Ovary (tissue), 9 donors: Measurements from ENCODE around the gene TBC1D2. TPM values are rescaled to one million over a fixed set of nuclear protein-coding genes. Genes with fewer than 3 reads are reported as not detected.

ENCODE experiments used
- DNase-seq, 5 donors: peaks; one replicate each; pipeline ENCODE4 v3.0.0-alpha.2; 2019 to 2020
- H3K27ac ChIP-seq, 2 donors: fragments of 200-600 bp; one replicate each; pipeline versions ENCODE4 v1.5.1 to v1.8.0; 2019 to 2022
- H3K27me3 ChIP-seq: fragments of 200-600 bp; one replicate; pipeline ENCODE4 v1.8.0; 2022
- H3K36me3 ChIP-seq: fragments of 200-600 bp; sonication (generic); one replicate; pipeline ENCODE4 v1.5.1; 2019
- H3K4me1 ChIP-seq: one replicate; pipeline ENCODE4 v1.8.1; 2013; ENCODE audit warnings: mild to moderate bottlenecking, moderate library complexity; ENCODE audit not compliant: insufficient read depth
- H3K4me3 ChIP-seq: fragments of 200-600 bp; sonication (generic); one replicate; pipeline ENCODE4 v1.5.1; 2017
- H3K9me3 ChIP-seq, 2 donors: fragments of 200-600 bp in 1 of 2; sonication (generic) in 1 of 2; one replicate each; pipeline versions ENCODE4 v1.5.1 to v1.8.1; 2013 to 2019; ENCODE audit warnings: mild to moderate bottlenecking in 1 of 2, moderate library complexity in 1 of 2
- EP300 ChIP-seq: sonication (generic); formaldehyde crosslinking; IDR thresholded peaks from one replicate; pipeline ENCODE4 v1.6.1; 2017; ENCODE audit warnings: antibody characterized with exemption
- POLR2A ChIP-seq: fragments of 450-650 bp; IDR thresholded peaks from one replicate; pipeline ENCODE4 v1.6.1; 2017; ENCODE audit warnings: antibody characterized with exemption, mild to moderate bottlenecking, moderate library complexity
- WGBS, 3 donors: extraction: QIAGEN DNeasy Blood & Tissue Kit in 1 of 3; methylation state at CpG; one replicate each; pipeline versions ENCODE4 v1.1.5 to v1.1.7; 2013 to 2017; 5-methylcytosine and 5-hydroxymethylcytosine counted together
- intact Hi-C, 4 donors: fragments of 100-400 bp; cut with DNase I; formaldehyde crosslinking; loops; one replicate each; pipeline versions ENCODE4 v1.11.0 to v1.15.1; 2022 to 2023
- polyA plus RNA-seq, 2 donors: library from polyadenylated mRNA; stranded (reverse); fragments of 200-250 nt in 1 of 2; fragments of 350-450 nt in 1 of 2; fragmentation: Illumina TruSeq in 1 of 2; extraction: RNeasy Lipid Tissue Mini Kit (QIAGEN cat#74804) in 1 of 2; gene quantifications; one replicate each; pipeline ENCODE4 v1.2.3, GENCODE V29; 2013 to 2014
- total RNA-seq, 7 donors: library from RNA; depleted of rRNA in 2 of 7; stranded (reverse); fragments of >200 nt in 2 of 7; fragmentation: NEBNext Ultra II Directional in 3 of 7; extraction: Animal tissue kit (Norgen Biotek cat#: 25700) in 3 of 7; gene quantifications; one replicate each; pipeline versions ENCODE4 v1.1.0 to v1.2.4, GENCODE V29; 2016 to 2023
- TF ChIP-seq, protein P1 (sequence below), 3 donors: fragments of 450-650 bp in 2 of 3; fragments of 200-600 bp in 1 of 3; IDR thresholded peaks; one replicate each; pipeline versions ENCODE4 v1.5.1 to v1.8.0; 2016 to 2022; ENCODE audit warnings: antibody characterized with exemption in 3 of 3, mild to moderate bottlenecking in 1 of 3
- donor health status: DM: no; HTN: no; CAD: no; lungs with moderate emphysema.
- donor health status: DM: no; HTN: no; CAD: no.
- donor health status: Bipolar disorder and iron deficiency.
- donor health status: DM: yes; HTN: yes; CAD: no.
- donor health status: DM: no; HTN: no; CAD: no.
- donor health status: DM: yes; HTN: yes; CAD: no.

TBC1D2 gene
- total and polyA plus RNA-seq, 9 donors = 1.7 to 11.3 (median 4.4) TPM

DNA sequence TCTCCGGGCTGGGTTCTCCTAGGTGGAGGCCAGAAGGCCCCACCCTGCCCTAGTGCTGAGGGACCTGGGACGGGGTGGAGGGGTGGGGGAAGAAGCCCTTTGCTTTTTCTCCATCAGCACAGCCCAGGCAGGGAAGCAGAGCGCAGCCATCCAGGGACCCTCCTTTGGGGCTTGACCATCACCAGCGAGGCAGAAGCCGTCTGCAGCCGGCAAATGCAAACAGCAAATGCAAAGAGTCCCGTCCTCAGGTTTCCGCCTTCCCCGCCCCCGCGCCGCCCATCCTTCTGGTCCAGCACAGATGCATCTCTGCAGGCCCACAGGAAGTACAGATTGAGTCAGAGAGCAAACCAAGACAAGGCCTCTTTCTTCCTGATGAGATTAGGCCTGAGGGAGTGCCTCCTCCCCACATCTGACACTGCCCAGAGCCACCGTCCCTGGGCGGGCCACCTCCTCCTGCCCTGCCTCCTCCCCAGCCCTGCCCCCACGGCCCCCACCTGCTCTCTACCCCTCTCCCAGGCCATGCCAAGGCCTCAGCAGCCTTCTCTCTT is 86.4 kb downstream of the TBC1D2 start:
- TF ChIP-seq POLR2A (no peak), EP300 (no peak)
- TF ChIP-seq, protein P1, sequence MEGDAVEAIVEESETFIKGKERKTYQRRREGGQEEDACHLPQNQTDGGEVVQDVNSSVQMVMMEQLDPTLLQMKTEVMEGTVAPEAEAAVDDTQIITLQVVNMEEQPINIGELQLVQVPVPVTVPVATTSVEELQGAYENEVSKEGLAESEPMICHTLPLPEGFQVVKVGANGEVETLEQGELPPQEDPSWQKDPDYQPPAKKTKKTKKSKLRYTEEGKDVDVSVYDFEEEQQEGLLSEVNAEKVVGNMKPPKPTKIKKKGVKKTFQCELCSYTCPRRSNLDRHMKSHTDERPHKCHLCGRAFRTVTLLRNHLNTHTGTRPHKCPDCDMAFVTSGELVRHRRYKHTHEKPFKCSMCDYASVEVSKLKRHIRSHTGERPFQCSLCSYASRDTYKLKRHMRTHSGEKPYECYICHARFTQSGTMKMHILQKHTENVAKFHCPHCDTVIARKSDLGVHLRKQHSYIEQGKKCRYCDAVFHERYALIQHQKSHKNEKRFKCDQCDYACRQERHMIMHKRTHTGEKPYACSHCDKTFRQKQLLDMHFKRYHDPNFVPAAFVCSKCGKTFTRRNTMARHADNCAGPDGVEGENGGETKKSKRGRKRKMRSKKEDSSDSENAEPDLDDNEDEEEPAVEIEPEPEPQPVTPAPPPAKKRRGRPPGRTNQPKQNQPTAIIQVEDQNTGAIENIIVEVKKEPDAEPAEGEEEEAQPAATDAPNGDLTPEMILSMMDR (IDR thresholded peaks at IDR 0.05) = no peak
- Histone ChIP-seq H3K36me3 (no peaks in the 10 kb centered on the region), H3K27ac (no peak overlapping the region), H3K4me1 (no peaks in the 10 kb centered on the region), H3K9me3 (no peaks in the 10 kb centered on the region), H3K27me3 (no peaks in the 10 kb centered on the region), H3K4me3 (no peak overlapping the region)
- WGBS, 3 donors = 36 to 43% (median 37%) methylated on average over 15 of the region's 15 CpGs
- intact Hi-C loops = no loop called here
- DNase-seq = no peak

DNA sequence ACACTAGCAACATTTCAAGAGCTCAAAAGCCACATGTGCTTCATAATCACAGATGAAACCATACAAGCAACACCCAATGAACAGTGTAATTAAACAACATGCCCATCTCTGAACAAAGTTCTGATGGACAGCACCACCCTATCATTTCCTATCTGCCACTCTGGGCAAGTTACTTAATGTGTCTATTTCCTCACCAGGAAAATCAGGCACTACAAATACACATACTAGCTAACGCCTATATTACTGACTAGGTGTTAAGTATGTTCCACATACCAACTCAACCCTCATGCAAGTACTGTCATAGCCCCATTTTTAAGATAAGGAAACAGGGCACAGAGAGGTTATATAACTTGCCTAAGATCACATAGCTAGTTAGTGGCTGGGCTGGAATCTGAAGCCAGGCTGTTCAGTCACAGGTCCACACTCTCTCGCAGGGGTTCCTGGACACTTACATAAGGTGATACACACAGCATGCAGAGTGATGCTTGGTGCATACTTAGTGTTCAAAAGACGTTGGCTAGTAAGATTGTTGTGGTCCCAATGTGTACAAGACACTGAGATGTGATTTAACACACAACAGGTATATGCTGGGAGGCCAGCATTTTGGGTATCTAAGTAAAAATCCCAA is 87.2 kb downstream of the TBC1D2 start:
- TF ChIP-seq EP300 (no peak), POLR2A (no peak)
- TF ChIP-seq, protein P1 (IDR thresholded peaks at IDR 0.05) = no peak
- no peaks in the 10 kb centered on the region for H3K9me3 ChIP-seq
- intact Hi-C loops = no loop called here
- no peak overlapping the region for H3K4me3 ChIP-seq
- no peak overlapping the region for H3K27ac ChIP-seq
- DNase-seq = no peak
- no peaks in the 10 kb centered on the region for H3K27me3 ChIP-seq
- H3K36me3 ChIP-seq = no peaks in the 10 kb centered on the region
- H3K4me1 ChIP-seq = no peaks in the 10 kb centered on the region
- WGBS, 3 donors = 68 to 90% (median 83%) methylated on average over 3 of the region's 3 CpGs

DNA sequence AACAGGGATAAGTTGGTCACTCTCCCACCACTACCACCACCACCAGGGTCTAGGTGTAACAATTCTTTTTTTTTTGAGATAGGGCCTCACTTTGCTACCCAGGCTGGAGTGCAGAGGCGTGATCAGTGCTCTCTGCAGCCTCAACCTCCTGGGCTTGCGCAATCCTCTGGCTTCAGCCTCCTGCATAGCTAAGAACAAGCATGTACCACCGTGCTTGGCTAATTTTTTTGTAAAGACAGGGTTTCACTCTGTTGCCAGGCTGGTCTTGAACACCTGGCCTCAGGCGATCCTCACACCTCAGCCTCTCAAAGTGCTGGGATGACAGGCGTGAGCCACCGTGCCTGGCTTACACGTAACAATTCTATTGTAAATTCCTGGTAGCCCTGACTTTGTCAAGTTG is 90.5 kb downstream of the TBC1D2 start:
- TF ChIP-seq POLR2A (no peak), EP300 (no peak)
- TF ChIP-seq, protein P1 (IDR thresholded peaks at IDR 0.05) = no peak
- intact Hi-C loops = no loop called here
- DNase-seq = no peak
- WGBS, 3 donors = 83 to 86% (median 84%) methylated on average over 7 of the region's 7 CpGs
- no peaks in the 10 kb centered on the region for H3K9me3 ChIP-seq
- H3K4me1 ChIP-seq = no peaks in the 10 kb centered on the region
- no peak overlapping the region for H3K4me3 ChIP-seq
- no peaks in the 10 kb centered on the region for H3K27me3 ChIP-seq
- H3K27ac ChIP-seq = no peak overlapping the region
- no peaks in the 10 kb centered on the region for H3K36me3 ChIP-seq

DNA sequence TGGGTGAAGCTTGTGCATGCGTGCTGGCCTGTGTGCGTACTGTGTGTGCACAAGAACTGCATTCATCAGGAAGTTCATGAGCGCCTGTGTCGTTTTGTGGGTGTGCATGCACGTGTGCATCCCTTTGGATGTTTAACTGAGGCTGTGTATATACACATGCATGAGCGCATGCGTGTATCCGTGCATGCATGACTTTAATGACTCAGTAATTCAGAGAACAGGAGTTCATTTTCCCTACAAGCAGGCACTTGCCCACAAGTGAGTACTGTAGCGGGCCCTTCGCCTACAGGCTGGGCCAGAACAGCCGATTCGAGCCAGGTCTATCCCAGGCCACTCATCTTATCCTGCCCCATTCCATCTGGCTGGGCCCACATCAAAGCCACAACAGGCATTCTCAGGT is 92.8 kb downstream of the TBC1D2 start:
- no peak for DNase-seq
- WGBS, 3 donors = 89 to 93% (median 93%) methylated on average over 12 of the region's 12 CpGs

DNA sequence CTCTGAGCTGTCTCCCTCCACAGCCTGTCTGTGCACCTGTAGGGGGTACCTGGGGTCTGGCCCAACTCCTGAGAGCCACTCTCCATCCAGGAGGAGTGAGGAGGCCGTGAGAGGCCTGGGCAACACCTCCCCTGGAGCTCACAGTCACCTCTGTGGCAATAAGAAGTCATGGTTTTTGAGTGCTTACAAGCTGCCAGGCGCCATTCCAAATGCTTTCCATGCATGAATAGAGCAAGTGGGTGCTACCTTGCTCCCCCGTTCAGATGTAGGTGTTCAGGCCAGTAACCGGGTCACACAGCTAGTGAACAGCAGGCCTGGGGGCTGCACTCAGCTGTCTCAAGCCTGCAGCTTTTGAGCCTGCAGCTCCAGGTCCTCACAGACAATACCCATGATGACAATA is 93.6 kb downstream of the TBC1D2 start:
- intact Hi-C loops = no loop called here
- Histone ChIP-seq H3K27me3 (no peaks in the 10 kb centered on the region), H3K27ac (no peak overlapping the region), H3K9me3 (no peaks in the 10 kb centered on the region), H3K4me3 (no peak overlapping the region), H3K4me1 (no peaks in the 10 kb centered on the region), H3K36me3 (no peaks in the 10 kb centered on the region)
- WGBS, 3 donors = 78 to 95% (median 79%) methylated on average over 4 of the region's 4 CpGs
- TF ChIP-seq, protein P1 (IDR thresholded peaks at IDR 0.05) = no peak
- no peak for TF ChIP-seq POLR2A
- no peak for TF ChIP-seq EP300
- DNase-seq = no peak

More for the DNA sequence above, 92.8 kb downstream of the TBC1D2 start:
- intact Hi-C loops = no loop called here
- no peak for TF ChIP-seq POLR2A
- TF ChIP-seq EP300 = no peak
- H3K4me3 ChIP-seq = no peak overlapping the region
- H3K27ac ChIP-seq = no peak overlapping the region
- no peaks in the 10 kb centered on the region for H3K27me3 ChIP-seq
- H3K9me3 ChIP-seq = no peaks in the 10 kb centered on the region
- no peaks in the 10 kb centered on the region for H3K4me1 ChIP-seq
- no peaks in the 10 kb centered on the region for H3K36me3 ChIP-seq
